Tibial artery (tissue), 4 donors: ENCODE results near the gene OOEP.

Experiments
- DNase-seq, 2 donors: peaks; one replicate each; pipeline ENCODE4 v3.0.0-alpha.2; 2019
- H3K27ac ChIP-seq, 2 donors: fragments of 200-600 bp; sonication (generic) in 1 of 2; 1 replicate in 1 of 2; 2 replicates in 1 of 2; pipeline ENCODE4 v1.5.1; 2018 to 2019; ENCODE audit warnings: mild to moderate bottlenecking in 1 of 2
- H3K27me3 ChIP-seq, 2 donors: fragments of 200-600 bp; sonication (generic) in 1 of 2; one replicate each; pipeline versions ENCODE4 v1.5.1 to v1.6.0; 2016 to 2019
- H3K36me3 ChIP-seq, 3 donors: fragments of 200-600 bp; sonication (generic) in 2 of 3; one replicate each; pipeline ENCODE4 v1.5.1; 2016 to 2019; ENCODE audit warnings: mild to moderate bottlenecking in 2 of 3
- H3K4me1 ChIP-seq, 4 donors: fragments of 200-600 bp; sonication (generic) in 2 of 4; 1 replicate in 3 of 4; 2 replicates in 1 of 4; pipeline ENCODE4 v1.5.1; 2016 to 2019
- H3K4me3 ChIP-seq, 2 donors: fragments of 200-600 bp; sonication (generic) in 1 of 2; 1 replicate in 1 of 2; 2 replicates in 1 of 2; pipeline ENCODE4 v1.5.1; 2018 to 2019; ENCODE audit warnings: mild to moderate bottlenecking in 2 of 2
- H3K9me3 ChIP-seq, 3 donors: fragments of 200-600 bp; sonication (generic) in 1 of 3; one replicate each; pipeline ENCODE4 v1.5.1; 2016 to 2019
- intact Hi-C: fragments of 100-400 bp; cut with DNase I; formaldehyde crosslinking; loops from one replicate; pipeline ENCODE4 v1.15.0; 2023; ENCODE audit warnings: low total_unique reads
- TF ChIP-seq, protein P1 (sequence below), 2 experiments: fragments of 200-600 bp in 1 of 2; fragments of 450-650 bp in 1 of 2; IDR thresholded peaks; one replicate each; pipeline ENCODE4 v1.5.1; 2017 to 2019; ENCODE audit warnings: antibody characterized with exemption in 2 of 2, mild to moderate bottlenecking in 1 of 2, moderate library complexity in 1 of 2

The OOEP gene

DNA sequence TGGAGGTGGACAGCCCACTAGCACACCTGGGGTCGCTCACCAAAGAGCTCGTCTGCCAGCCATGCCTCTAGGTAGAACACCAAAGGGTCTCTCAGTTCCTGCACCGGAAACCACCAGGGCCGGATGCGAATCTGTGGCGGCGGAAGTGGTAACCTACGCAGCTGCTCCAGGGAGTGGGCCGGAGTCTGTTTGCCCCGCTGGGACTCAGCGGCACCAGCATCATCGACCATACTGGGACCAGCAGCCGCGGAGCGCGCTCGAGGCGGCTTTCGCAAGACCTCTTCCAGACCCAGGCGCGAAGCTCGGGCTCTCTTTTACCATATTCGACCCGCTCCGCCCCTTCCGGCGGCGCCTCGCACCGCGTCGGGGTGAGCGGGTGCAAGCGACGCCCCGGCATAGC is at the start of gene OOEP:
Gene OOEP (minus strand): TSS at position 335 of the 400 bp plus-strand sequence. CDS start 105 bp downstream, at position 230.
- no peak for DNase-seq
- intact Hi-C loops: no loop called here
- H3K27ac ChIP-seq: no peak within 1 kb of the TSS

DNA sequence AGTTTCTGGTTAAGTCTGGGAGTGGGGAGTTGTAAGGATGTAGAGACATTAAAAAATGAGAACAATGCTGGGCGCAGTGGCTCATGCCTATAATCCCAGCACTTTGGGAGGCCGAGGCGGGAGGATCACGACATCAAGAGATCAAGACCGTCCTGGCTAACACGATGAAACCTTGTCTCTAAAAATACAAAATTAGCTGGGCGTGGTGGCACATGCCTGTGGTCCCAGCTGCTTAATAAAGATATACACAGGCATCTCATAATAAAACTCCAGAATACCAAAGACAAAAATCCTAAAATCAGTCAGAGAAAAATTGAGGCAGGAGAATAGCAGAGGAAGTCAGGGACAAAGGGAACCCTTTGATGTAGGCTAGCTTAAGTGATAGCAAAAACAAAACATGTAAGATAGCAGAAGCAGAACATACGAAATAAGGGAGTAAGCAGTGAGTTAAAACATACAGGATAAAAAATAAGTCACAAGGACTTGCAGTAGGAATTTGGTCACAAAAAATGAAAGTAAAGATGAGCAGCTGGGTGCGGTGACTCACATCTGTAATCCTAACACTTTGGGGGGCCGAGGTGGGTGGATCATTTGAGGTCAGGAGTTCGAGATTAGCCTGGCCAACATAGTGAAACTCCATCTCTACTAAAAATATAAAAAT is 48.5 kb upstream of the OOEP start:
- Histone ChIP-seq H3K27me3 (no peaks in the 10 kb centered on the region), H3K4me3 (no peak overlapping the region), H3K4me1 (no peaks in the 10 kb centered on the region), H3K27ac (no peak overlapping the region), H3K36me3 (peaks cover 0 to 14% (median 1%) of the 10 kb centered on the region in 3 donors), H3K9me3 (no peaks in the 10 kb centered on the region)
- intact Hi-C loops: no loop called here
- no peak for DNase-seq
- TF ChIP-seq, protein P1, sequence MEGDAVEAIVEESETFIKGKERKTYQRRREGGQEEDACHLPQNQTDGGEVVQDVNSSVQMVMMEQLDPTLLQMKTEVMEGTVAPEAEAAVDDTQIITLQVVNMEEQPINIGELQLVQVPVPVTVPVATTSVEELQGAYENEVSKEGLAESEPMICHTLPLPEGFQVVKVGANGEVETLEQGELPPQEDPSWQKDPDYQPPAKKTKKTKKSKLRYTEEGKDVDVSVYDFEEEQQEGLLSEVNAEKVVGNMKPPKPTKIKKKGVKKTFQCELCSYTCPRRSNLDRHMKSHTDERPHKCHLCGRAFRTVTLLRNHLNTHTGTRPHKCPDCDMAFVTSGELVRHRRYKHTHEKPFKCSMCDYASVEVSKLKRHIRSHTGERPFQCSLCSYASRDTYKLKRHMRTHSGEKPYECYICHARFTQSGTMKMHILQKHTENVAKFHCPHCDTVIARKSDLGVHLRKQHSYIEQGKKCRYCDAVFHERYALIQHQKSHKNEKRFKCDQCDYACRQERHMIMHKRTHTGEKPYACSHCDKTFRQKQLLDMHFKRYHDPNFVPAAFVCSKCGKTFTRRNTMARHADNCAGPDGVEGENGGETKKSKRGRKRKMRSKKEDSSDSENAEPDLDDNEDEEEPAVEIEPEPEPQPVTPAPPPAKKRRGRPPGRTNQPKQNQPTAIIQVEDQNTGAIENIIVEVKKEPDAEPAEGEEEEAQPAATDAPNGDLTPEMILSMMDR (IDR thresholded peaks at IDR 0.05): no peak

More for the DNA sequence above, at the start of gene OOEP:
- Histone ChIP-seq H3K4me3 (no peak within 1 kb of the TSS), H3K27me3 (no peaks in the 10 kb centered on the region), H3K9me3 (peaks cover 5 to 18% (median 14%) of the 10 kb centered on the region in 3 donors), H3K4me1 (no peaks in the 10 kb centered on the region), H3K36me3 (no peaks in the 10 kb centered on the region)
- TF ChIP-seq, protein P1 (IDR thresholded peaks at IDR 0.05): no peak

DNA sequence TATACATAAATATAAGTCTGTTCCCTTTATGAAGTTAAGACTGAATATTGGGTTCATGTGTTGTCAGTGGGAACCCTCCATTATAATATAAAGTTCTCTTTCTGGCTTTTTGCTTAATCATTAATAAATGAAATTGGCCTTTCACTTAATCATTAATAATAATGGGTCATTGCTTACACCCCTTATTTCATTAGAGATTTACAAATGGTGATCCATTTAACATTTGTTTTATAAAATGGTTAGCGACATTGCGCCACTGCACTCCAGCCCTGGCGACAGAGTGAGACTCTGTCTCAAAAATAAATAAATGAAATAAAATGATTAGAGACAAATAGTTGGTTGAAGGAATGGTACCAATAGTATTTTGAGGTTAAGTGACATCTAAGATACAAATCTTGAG is 43.4 kb upstream of the OOEP start:
- H3K9me3 ChIP-seq: no peaks in the 10 kb centered on the region
- H3K27ac ChIP-seq: no peak overlapping the region

DNA sequence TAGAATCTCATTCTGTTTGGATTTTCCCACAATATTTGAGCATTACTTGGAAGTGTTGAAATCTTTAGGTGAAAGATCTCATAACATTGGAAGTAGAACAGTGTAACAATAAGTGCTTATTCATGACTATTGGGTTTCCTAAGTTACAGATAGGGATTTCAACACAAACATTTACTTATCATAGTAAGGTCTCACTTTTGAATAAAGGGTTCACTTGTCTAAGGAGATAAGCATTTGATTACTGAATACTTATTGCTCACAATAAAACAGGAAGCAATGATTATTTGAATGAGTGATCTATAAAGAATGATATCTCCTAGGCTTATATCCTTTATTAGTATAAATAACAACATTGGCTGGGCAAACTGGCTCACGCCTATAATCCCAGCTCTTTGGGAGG is 39.7 kb upstream of the OOEP start:
- no peaks in the 10 kb centered on the region for H3K27me3 ChIP-seq
- no peak for DNase-seq
- H3K4me3 ChIP-seq: no peak overlapping the region
- H3K27ac ChIP-seq: no peak overlapping the region
- TF ChIP-seq, protein P1 (IDR thresholded peaks at IDR 0.05): no peak
- peaks cover 0 to 2% (median 0%) of the 10 kb centered on the region in 3 donors for H3K36me3 ChIP-seq
- H3K4me1 ChIP-seq: no peaks in the 10 kb centered on the region
- intact Hi-C loops: no loop called here
- no peaks in the 10 kb centered on the region for H3K9me3 ChIP-seq

More for the DNA sequence above, 43.4 kb upstream of the OOEP start:
- no peak for DNase-seq
- Histone ChIP-seq H3K36me3 (peaks cover 0 to 2% (median 0%) of the 10 kb centered on the region in 3 donors), H3K4me3 (no peak overlapping the region), H3K4me1 (no peaks in the 10 kb centered on the region), H3K27me3 (no peaks in the 10 kb centered on the region)
- TF ChIP-seq, protein P1 (IDR thresholded peaks at IDR 0.05): no peak
- intact Hi-C loops: no loop called here

DNA sequence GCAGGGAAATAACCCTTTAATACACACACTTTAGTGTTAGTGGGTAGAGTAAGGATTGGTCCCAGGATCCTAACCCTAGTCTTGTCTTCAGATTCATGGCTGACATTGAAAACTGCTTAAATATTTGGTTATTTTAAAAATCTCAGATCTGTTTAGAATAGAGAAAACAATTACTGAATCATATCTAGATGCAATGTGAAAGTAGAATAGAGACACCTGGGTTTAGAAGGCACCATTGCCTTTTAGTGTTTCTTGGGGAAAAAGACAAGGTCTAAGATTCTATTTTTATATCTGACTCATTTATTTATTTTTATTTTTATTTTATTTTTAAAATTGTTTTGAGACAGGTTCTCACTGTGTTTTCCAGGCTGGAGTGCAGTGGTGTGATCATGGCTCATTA is 31.0 kb upstream of the OOEP start:
- no peaks in the 10 kb centered on the region for H3K9me3 ChIP-seq
- H3K4me3 ChIP-seq: no peak overlapping the region
- H3K27me3 ChIP-seq: no peaks in the 10 kb centered on the region
- intact Hi-C loops: no loop called here
- no peaks in the 10 kb centered on the region for H3K36me3 ChIP-seq
- no peaks in the 10 kb centered on the region for H3K4me1 ChIP-seq
- no peak for DNase-seq
- TF ChIP-seq, protein P1 (IDR thresholded peaks at IDR 0.05): no peak
- H3K27ac ChIP-seq: no peak overlapping the region
